ENCODE measurements around the gene ZNF532. TPM values are rescaled to one million over a fixed set of nuclear protein-coding genes. Genes with fewer than 3 reads are reported as not detected.

Gene ZNF532
- total RNA-seq, 1 experiment from 2014 or later, result 258 TPM

DNA sequence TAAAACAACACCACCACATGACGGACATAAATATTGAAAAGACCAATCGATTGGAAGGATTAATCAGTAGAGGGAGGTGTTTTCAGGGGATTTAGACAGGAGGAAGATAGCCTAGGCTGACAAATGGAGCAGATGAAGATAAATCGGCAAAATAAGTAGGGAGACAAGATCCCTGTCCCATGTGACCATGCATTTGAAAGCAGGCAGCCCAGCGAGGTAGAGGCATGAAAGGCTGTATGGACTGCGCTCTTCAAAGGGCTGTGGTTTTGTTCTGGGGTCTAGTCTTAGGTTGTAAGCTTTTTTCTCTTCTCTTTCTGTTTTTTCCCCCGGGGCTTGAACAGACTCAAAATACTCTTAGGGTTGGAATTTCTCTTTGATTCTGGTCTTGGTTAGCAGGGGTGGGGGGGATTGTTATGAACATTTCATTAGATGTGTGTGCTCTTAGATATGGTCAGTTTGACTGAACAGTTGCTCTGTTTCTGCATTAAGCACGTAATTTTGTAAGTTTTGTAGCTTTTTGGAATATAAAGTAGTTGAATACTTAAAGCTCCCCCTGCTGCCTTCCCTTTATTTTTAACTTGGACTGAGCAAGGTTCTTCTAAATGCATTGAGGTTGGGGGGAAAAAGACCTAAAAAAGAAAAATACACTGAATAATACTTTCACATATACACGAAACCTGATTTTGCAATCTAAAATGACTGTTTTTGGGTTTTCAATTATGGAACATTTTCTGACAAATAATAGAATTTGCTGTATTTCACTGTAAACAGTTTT lies 32.2 kb downstream of the ZNF532 start:
- H4K5ac ChIP-seq (ENCODE audit: insufficient read length, low read depth, low read length), result no peak overlapping the region
- Mint-ChIP-seq H3K36me3 (ENCODE audit: insufficient read depth in 1 of 3, low read depth in 3 of 3) (peaks cover 30 to 84% (median 74%) of the 10 kb centered on the region in 3 experiments; a peak in 6 of 7 replicates), H3K4me3 (no peak overlapping the region), H3K9me3 (no peaks in the 10 kb centered on the region), H3K27me3 (ENCODE audit: low read depth) (no peaks in the 10 kb centered on the region), H3K4me1 (peaks cover 54 to 61% of the 10 kb centered on the region in 2 experiments), H3K27ac (peak overlapping the region in 2 of 3 experiments; percentile 58 to 92; a peak in 5 of 7 replicates)
- H3K23ac ChIP-seq (ENCODE audit: insufficient read length, low read depth, low read length), result no peak overlapping the region
- H3K4ac ChIP-seq (ENCODE audit: low read depth, low read length), result no peak overlapping the region
- H2BK15ac ChIP-seq (ENCODE audit: low read depth, low read length), result no peak overlapping the region
- no peak overlapping the region for H2BK20ac ChIP-seq (ENCODE audit: low read depth, low read length, poor library complexity, severe bottlenecking)
- H3K9me3 ChIP-seq (ENCODE audit: control insufficient read depth, low read depth, low read length), result no peaks in the 10 kb centered on the region
- H2AFZ ChIP-seq (ENCODE audit: low read length), result no peak overlapping the region
- no peak overlapping the region for H2AK5ac ChIP-seq (ENCODE audit: insufficient read length, low read length)
- H3K14ac ChIP-seq (ENCODE audit: insufficient read depth, low read length), result no peak overlapping the region
- H3K4me2 ChIP-seq (ENCODE audit: insufficient read depth, insufficient read length, low read length), result no peak overlapping the region
- DNase-seq, result no peak
- TF ChIP-seq, protein P1, sequence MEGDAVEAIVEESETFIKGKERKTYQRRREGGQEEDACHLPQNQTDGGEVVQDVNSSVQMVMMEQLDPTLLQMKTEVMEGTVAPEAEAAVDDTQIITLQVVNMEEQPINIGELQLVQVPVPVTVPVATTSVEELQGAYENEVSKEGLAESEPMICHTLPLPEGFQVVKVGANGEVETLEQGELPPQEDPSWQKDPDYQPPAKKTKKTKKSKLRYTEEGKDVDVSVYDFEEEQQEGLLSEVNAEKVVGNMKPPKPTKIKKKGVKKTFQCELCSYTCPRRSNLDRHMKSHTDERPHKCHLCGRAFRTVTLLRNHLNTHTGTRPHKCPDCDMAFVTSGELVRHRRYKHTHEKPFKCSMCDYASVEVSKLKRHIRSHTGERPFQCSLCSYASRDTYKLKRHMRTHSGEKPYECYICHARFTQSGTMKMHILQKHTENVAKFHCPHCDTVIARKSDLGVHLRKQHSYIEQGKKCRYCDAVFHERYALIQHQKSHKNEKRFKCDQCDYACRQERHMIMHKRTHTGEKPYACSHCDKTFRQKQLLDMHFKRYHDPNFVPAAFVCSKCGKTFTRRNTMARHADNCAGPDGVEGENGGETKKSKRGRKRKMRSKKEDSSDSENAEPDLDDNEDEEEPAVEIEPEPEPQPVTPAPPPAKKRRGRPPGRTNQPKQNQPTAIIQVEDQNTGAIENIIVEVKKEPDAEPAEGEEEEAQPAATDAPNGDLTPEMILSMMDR (conservative IDR thresholded peaks at IDR 0.05), result no peak
- no peak overlapping the region for H2BK120ac ChIP-seq (ENCODE audit: low read depth, low read length, poor library complexity, severe bottlenecking)
- peaks cover 9% of the 10 kb centered on the region; the same call in 1 of the 2 replicates for H3K4me1 ChIP-seq (ENCODE audit: insufficient read depth, low read length)
- no peak overlapping the region for H3T11ph ChIP-seq (ENCODE audit: low read length)
- no peak overlapping the region for H3K27ac ChIP-seq (ENCODE audit: insufficient read length, low read depth, low read length)
- H4K20me1 ChIP-seq (ENCODE audit: control insufficient read depth, insufficient read depth, insufficient read length), result no peaks in the 10 kb centered on the region
- no peaks in the 10 kb centered on the region for H3K27me3 ChIP-seq (ENCODE audit: insufficient read depth, low read length)
- H4K91ac ChIP-seq (ENCODE audit: insufficient read length, low read depth, low read length), result no peak overlapping the region
- no CpG with 5 or more reads among the region's 8 CpGs for WGBS (ENCODE audit: extremely low coverage, insufficient read length, low lambda C conversion rate)
- H3K18ac ChIP-seq (ENCODE audit: insufficient read length, low read depth, low read length), result no peak overlapping the region
- peaks cover 69% of the 10 kb centered on the region for H3K79me2 ChIP-seq (ENCODE audit: insufficient read depth, low read length)
- H3K9ac ChIP-seq (ENCODE audit: extremely low read depth, insufficient read length, low read length), result no peak overlapping the region
- H4K8ac ChIP-seq (replicated peaks; ENCODE audit: insufficient read length, low read depth, low read length), result no peak overlapping the region
- no peaks in the 10 kb centered on the region for H3K23me2 ChIP-seq (ENCODE audit: insufficient read length, low read depth, low read length, poor library complexity, severe bottlenecking)
- peaks cover 10% of the 10 kb centered on the region for H3K79me1 ChIP-seq (ENCODE audit: insufficient read depth, low read depth, low read length, poor library complexity, severe bottlenecking)
- H2BK12ac ChIP-seq (ENCODE audit: insufficient read length, low read depth, low read length), result no peak overlapping the region
- H3K56ac ChIP-seq (ENCODE audit: insufficient read length, low read depth, low read length), result no peak overlapping the region
- no peak overlapping the region for H2BK5ac ChIP-seq (ENCODE audit: insufficient read length, low read length)

Data from H9 (cell line).